ENCODE data around the gene RAF1.
"Not testable (repeated sequence)": the region's sequence is repeated elsewhere in the genome, so short reads cannot be mapped to it uniquely, and the experiment has no call there.

Gene RAF1

GRCh38 chr3:12662593-12663400 lies 1.1 kb downstream of the RAF1 start:
- H3K36me3 Mint-ChIP-seq: peaks cover 11% of the 10 kb centered on the region
- no peaks in the 10 kb centered on the region for H3K9me3 Mint-ChIP-seq
- CTCF ChIA-PET: interaction anchor here (1.1 to 1.5 kb wide), 3 partner anchors 19 to 179 kb away, joined by 3 read pairs; no protein-coding TSS in a partner anchor
- peaks cover 37% of the 10 kb centered on the region for H3K4me1 Mint-ChIP-seq
- peak overlapping the region; percentile 99 for H3K27ac Mint-ChIP-seq
- peaks cover 3% of the 10 kb centered on the region for H3K27me3 Mint-ChIP-seq
- peak overlapping the region; percentile 84 for H3K4me3 Mint-ChIP-seq
- DNase-seq: peak; percentile 46

- CTCF ChIA-PET: interaction anchor here (1.1 kb wide), 1 partner anchor 180 kb away, joined by 3 read pairs; no protein-coding TSS in a partner anchor
- Mint-ChIP-seq H3K4me3 (peak overlapping the region; percentile 84), H3K9me3 (no peaks in the 10 kb centered on the region), H3K27me3 (peaks cover 3% of the 10 kb centered on the region), H3K4me1 (peaks cover 39% of the 10 kb centered on the region), H3K27ac (peak overlapping the region; percentile 99), H3K36me3 (peaks cover 12% of the 10 kb centered on the region)
- no peak for DNase-seq
These were observed 1.9 kb downstream of the RAF1 start for GRCh38 chr3:12661926-12662592.

DNA sequence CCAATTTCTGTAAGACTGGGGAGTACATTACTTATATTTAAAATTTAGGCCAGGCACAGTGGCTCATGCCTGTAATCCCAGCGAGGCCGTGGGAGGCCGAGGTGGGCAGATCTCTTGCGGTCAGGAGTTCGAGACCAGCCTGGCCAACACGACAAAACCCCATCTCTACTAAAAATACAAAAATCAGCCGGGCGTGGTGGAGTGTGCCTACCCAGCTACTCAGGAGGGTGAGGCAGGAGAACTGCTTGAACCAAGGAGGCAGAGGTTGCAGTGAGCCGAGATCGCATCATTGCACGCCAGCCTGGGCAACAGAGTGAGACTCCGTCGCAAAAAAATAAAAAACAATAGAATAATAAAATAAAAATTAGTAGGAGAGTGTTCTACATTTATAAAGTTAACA lies 2.5 kb downstream of the RAF1 start:
- H3K36me3 Mint-ChIP-seq: peaks cover 12% of the 10 kb centered on the region
- H3K27me3 Mint-ChIP-seq, CTCF ChIA-PET, DNase-seq, H3K27ac Mint-ChIP-seq, H3K4me3 Mint-ChIP-seq, H3K9me3 Mint-ChIP-seq: not testable (repeated sequence)
- peaks cover 44% of the 10 kb centered on the region for H3K4me1 Mint-ChIP-seq

DNA sequence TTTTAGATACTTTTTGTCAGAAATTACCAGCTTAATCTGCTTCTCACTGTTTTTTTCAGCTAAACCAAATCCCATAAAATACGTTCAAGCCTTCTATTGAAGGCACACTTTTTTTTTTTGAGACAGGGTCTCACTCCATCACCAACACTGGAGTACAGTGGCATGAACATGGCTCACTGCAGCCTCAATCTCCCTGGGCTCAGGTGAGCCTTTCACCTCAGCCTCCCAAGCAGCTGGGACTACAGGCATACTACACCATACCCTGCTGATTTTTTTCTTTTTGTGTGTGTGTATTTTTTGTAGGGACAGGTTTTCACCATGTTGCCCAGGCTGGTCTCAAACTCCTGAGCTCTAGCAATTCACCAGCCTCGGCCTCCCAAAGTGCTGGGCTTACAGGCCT lies 3.7 kb downstream of the RAF1 start:
- CTCF ChIA-PET: interaction anchor here (1.0 kb wide), 1 partner anchor 12 kb away, joined by 3 read pairs; no protein-coding TSS in a partner anchor
- H3K9me3 Mint-ChIP-seq: no peaks in the 10 kb centered on the region
- peaks cover 48% of the 10 kb centered on the region for H3K4me1 Mint-ChIP-seq
- DNase-seq: no peak
- no peak overlapping the region for H3K4me3 Mint-ChIP-seq
- H3K27me3 Mint-ChIP-seq: no peaks in the 10 kb centered on the region
- no peak overlapping the region for H3K27ac Mint-ChIP-seq
- H3K36me3 Mint-ChIP-seq: peaks cover 20% of the 10 kb centered on the region

DNA sequence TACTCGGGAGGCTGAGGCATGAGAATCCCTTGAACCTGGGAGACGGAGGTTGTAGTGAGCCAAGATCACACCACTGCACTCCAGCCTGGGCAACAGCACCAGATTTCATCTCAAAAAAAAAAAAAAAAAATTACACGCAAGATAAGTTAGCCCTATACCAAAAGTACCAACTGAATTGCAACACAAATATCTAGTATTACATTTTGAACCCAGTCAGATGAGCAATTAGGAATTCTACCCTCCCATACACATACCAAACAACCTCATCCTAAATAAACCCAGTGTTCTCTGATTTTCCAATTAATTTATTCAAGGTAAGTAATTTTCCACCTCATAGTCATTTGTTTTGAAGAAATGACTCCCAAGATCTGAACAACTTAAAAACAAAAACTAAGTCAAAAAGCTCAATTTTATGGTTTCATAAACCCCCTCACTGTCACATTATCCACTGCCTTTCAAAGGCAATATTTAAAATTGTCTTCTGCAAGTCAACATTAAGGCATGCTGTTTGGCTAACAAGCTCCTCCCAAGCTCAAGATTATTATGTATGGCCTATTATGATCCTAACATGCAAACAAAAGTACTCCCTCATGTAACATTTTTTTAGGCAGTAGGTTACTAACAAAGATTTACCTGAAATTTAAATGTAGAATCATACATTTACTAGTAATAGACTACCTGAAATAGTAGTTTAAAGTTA lies 4.5 kb downstream of the RAF1 start:
- Mint-ChIP-seq H3K4me1 (peaks cover 44% of the 10 kb centered on the region), H3K27me3 (no peaks in the 10 kb centered on the region), H3K27ac (no peak overlapping the region), H3K4me3 (no peak overlapping the region), H3K9me3 (no peaks in the 10 kb centered on the region), H3K36me3 (peaks cover 20% of the 10 kb centered on the region)
- CTCF ChIA-PET: interaction anchor here (1.0 kb wide), 1 partner anchor 11 kb away, joined by 3 read pairs; no protein-coding TSS in a partner anchor
- DNase-seq: no peak

- Mint-ChIP-seq H3K4me1 (peaks cover 44% of the 10 kb centered on the region), H3K36me3 (peaks cover 20% of the 10 kb centered on the region), H3K9me3 (no peaks in the 10 kb centered on the region), H3K27me3 (no peaks in the 10 kb centered on the region), H3K27ac (no peak overlapping the region), H3K4me3 (no peak overlapping the region)
- CTCF ChIA-PET: no interaction called here
- no peak for DNase-seq
These were observed 5.3 kb downstream of the RAF1 start for GRCh38 chr3:12658593-12659058.

DNA sequence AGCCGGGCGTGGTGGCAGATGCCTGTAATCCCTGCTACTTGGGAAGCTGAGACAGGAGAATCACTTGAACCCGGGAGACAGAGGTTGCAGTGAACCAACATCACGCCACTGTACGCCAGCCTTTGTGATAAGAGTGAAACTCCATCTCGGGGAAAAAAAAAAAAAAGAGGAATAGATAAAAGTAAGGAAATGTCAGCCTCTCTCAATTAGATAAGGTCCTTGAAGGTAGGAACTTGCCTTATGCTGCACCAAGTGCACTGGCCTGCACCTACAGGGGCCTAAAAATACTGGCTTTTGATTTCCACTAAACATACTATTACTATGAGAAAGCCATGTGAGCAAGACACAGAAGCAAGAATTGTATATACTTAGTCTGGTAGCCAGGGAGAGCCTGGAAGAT lies 7.1 kb downstream of the RAF1 start:
- Mint-ChIP-seq H3K4me1 (peaks cover 37% of the 10 kb centered on the region), H3K27me3 (no peaks in the 10 kb centered on the region), H3K27ac (no peak overlapping the region), H3K9me3 (no peaks in the 10 kb centered on the region), H3K36me3 (peaks cover 12% of the 10 kb centered on the region), H3K4me3 (no peak overlapping the region)
- DNase-seq: no peak
- CTCF ChIA-PET: no interaction called here

DNA sequence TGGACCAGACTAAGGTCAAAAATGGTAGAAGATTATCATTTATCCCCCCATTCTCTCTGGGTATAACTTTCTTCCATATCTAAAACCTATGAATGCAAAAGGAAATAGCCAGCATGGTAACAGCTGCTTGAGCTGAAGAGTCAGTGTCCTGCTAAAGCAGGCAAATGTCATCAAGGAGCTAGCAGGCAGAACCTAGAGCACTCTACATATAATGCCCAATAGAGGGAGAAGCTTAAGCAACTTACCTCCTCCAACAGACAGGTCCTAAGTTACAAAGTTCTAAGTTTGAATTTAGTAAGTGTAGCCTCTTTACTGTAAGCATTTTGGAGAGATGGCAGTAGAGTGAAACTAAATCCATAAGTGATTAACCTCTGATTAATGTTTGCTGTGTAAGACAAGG lies 7.7 kb downstream of the RAF1 start:
- no peak for DNase-seq
- H3K4me1 Mint-ChIP-seq: peaks cover 31% of the 10 kb centered on the region
- CTCF ChIA-PET: no interaction called here
- no peak overlapping the region for H3K4me3 Mint-ChIP-seq
- H3K27me3 Mint-ChIP-seq: no peaks in the 10 kb centered on the region
- H3K9me3 Mint-ChIP-seq: no peaks in the 10 kb centered on the region
- H3K36me3 Mint-ChIP-seq: peaks cover 12% of the 10 kb centered on the region
- no peak overlapping the region for H3K27ac Mint-ChIP-seq

- no peaks in the 10 kb centered on the region for H3K9me3 Mint-ChIP-seq
- H3K27ac Mint-ChIP-seq: no peak overlapping the region
- H3K27me3 Mint-ChIP-seq: no peaks in the 10 kb centered on the region
- no peak for DNase-seq
- CTCF ChIA-PET: no interaction called here
- peaks cover 31% of the 10 kb centered on the region for H3K4me1 Mint-ChIP-seq
- peaks cover 12% of the 10 kb centered on the region for H3K36me3 Mint-ChIP-seq
- no peak overlapping the region for H3K4me3 Mint-ChIP-seq
These were observed 8.2 kb downstream of the RAF1 start for GRCh38 chr3:12655701-12656100.

DNA sequence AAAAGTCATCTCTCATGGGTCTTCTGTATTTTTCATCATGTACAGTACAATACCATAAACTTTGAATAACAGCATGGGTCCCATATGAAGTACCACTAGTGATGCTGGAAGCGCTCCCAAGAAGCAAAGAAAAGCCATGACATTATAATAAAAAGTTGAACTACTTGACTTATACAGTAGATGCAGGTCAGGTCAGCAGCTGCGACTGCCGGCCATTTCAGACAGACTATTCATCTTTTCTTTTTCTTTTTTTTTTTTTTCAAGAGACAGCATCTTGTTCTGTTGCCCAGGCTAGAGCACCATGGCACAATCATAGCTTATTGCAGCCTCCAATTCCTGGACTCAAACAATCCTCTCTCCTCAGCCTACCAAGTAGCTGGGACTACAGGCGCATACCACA lies 10.2 kb downstream of the RAF1 start:
- CTCF ChIA-PET: no interaction called here
- no peaks in the 10 kb centered on the region for H3K27me3 Mint-ChIP-seq
- DNase-seq: no peak
- no peak overlapping the region for H3K4me3 Mint-ChIP-seq
- H3K9me3 Mint-ChIP-seq: no peaks in the 10 kb centered on the region
- H3K36me3 Mint-ChIP-seq: peaks cover 12% of the 10 kb centered on the region
- peaks cover 24% of the 10 kb centered on the region for H3K4me1 Mint-ChIP-seq
- no peak overlapping the region for H3K27ac Mint-ChIP-seq

DNA sequence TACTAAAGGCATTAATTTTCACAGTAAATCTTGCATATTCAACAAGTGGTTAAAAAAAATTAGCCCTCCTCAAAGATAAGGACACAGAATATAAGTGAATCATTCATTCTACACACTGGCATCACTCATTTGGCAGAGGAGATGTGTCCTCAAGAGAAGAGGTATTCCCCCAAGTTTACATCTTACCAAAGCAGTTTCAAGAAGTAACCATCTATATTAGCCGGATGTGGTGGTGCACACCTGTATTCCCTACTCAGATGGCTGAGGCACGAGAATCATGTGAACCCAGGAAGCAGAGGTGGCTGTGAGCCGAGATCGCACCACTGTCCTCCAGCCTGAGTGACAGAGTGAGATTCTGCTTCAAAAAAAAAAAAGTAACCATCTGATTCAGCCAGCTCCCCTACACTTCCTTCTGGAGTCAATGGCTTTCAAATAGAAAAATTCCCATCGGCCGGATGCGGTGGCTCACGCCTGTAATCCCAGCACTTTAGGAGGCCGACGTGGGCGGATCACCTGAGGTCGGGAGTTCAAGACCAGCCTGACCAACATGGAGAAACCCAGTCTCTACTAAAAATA lies 15.4 kb downstream of the RAF1 start:
- Mint-ChIP-seq H3K9me3 (no peaks in the 10 kb centered on the region), H3K4me1 (peaks cover 17% of the 10 kb centered on the region), H3K27ac (no peak overlapping the region), H3K27me3 (no peaks in the 10 kb centered on the region), H3K4me3 (no peak overlapping the region), H3K36me3 (no peaks in the 10 kb centered on the region)
- CTCF ChIA-PET: interaction anchor here (1.0 kb wide), 1 partner anchor 11 kb away, joined by 3 read pairs; no protein-coding TSS in a partner anchor
- no peak for DNase-seq

- no peak overlapping the region for H3K27ac Mint-ChIP-seq
- no peak overlapping the region for H3K4me3 Mint-ChIP-seq
- no peaks in the 10 kb centered on the region for H3K27me3 Mint-ChIP-seq
- CTCF ChIA-PET: interaction anchor here (0.7 kb wide), 1 partner anchor 75 kb away, joined by 3 read pairs; no protein-coding TSS in a partner anchor
- DNase-seq: no peak
- H3K4me1 Mint-ChIP-seq: peaks cover 10% of the 10 kb centered on the region
- H3K36me3 Mint-ChIP-seq: peaks cover 15% of the 10 kb centered on the region
- peaks cover 5% of the 10 kb centered on the region for H3K9me3 Mint-ChIP-seq
These were observed 19.5 kb downstream of the RAF1 start for GRCh38 chr3:12644331-12644937.

DNA sequence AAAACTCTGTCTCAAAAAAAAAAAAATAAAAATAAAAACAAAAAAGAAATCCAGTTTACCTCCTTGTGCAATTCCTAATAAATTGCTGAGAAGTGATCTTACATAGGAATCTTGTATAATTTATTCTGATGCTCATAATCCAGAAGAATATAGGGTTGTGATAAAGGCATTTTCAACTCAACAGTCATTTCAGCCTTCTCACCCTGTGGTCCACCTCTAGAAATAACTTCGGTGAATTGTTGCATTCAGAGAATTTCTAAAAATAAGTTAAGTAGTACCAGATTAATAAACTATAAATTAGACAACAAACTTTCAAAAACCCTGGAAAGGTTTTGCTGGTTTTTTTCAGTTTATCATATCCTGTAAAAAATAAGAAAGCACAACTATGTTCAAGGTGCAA lies 20.2 kb downstream of the RAF1 start:
- H3K27ac Mint-ChIP-seq: no peak overlapping the region
- peaks cover 18% of the 10 kb centered on the region for H3K36me3 Mint-ChIP-seq
- CTCF ChIA-PET: no interaction called here

DNA sequence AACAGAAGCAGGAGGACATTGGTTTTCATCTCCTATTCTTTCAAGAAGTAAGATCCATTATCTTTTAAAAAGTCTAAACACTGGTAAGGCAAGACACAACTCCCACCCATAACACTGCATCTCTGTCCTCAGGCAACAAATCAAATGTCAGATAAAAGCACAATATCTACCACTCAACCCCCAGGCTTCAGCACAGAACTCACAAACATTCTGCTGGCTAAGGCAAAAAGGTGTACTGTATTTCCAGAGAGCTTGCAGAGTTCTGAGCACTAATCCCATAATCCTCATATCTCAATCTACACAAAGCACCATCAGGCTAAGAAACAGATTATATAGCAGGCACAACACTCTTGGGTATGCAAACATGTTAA lies 20.9 kb downstream of the RAF1 start:
- Mint-ChIP-seq H3K27me3 (no peaks in the 10 kb centered on the region), H3K4me3 (no peak overlapping the region), H3K9me3 (peaks cover 5% of the 10 kb centered on the region), H3K27ac (no peak overlapping the region), H3K4me1 (peaks cover 5% of the 10 kb centered on the region), H3K36me3 (peaks cover 23% of the 10 kb centered on the region)
- no peak for DNase-seq
- CTCF ChIA-PET: no interaction called here

More for the DNA sequence above, 20.2 kb downstream of the RAF1 start:
- DNase-seq: no peak
- Mint-ChIP-seq H3K9me3 (peaks cover 5% of the 10 kb centered on the region), H3K4me3 (no peak overlapping the region), H3K27me3 (no peaks in the 10 kb centered on the region), H3K4me1 (peaks cover 10% of the 10 kb centered on the region)

Measured in activated naive CD4-positive, alpha-beta T cell treated with anti-CD3 and anti-CD28 coated beads, Interleukin-2, amount 10 ng/mL, durations not matched to agents 7 days and 5 days (primary cell).